WTC11 (cell line): ENCODE data around the gene TENT4B. TPM values are rescaled to one million over a fixed set of nuclear protein-coding genes. Genes with fewer than 3 reads are reported as not detected.

Experiments used
- ATAC-seq: fragments of 200-7000 bp; cut with Tn5 transposase; 2 replicates; pipeline ENCODE4 v1.10.0; 2021; ENCODE audit warnings: mild to moderate bottlenecking, moderate library complexity
- CTCF ChIA-PET: fragments of 300-600 bp; sonication (Branson Sonifier 250); formaldehyde crosslinking; loops from one replicate; lab custom pipeline; 2021; ENCODE audit warnings: antibody characterized with exemption; lab: Charles Lee
- POLR2A ChIA-PET: fragments of 350-600 bp; sonication (Branson Sonifier 250); formaldehyde crosslinking; loops from one replicate; lab custom pipeline; 2021; ENCODE audit warnings: antibody characterized with exemption; lab: Charles Lee
- DNase-seq: peaks from one replicate; pipeline ENCODE4 v3.0.0; 2021; ENCODE audit warnings: low spot score
- H3K27ac Mint-ChIP-seq: 2 replicates; pipeline ENCODE4 v1.8.0; 2021; ENCODE audit warnings: mixed read lengths
- H3K27me3 Mint-ChIP-seq: 2 replicates; pipeline ENCODE4 v1.8.0; 2021; ENCODE audit warnings: low read depth, mild to moderate bottlenecking, moderate library complexity, mixed read lengths
- H3K36me3 Mint-ChIP-seq: 2 replicates; pipeline ENCODE4 v1.8.0; 2021; ENCODE audit warnings: mixed read lengths
- H3K4me1 Mint-ChIP-seq: 2 replicates; pipeline ENCODE4 v1.8.0; 2022; ENCODE audit warnings: mixed read lengths
- H3K4me3 Mint-ChIP-seq: 2 replicates; pipeline ENCODE4 v1.8.0; 2021; ENCODE audit warnings: mild to moderate bottlenecking, moderate library complexity, mixed read lengths
- H3K9me3 Mint-ChIP-seq: 2 replicates; pipeline ENCODE4 v1.8.0; 2021; ENCODE audit warnings: mixed read lengths
- GTF2I ChIP-seq: fragments of 250-450 bp; sonication (Bioruptor Pico); conservative IDR thresholded peaks from 2 replicates; pipeline ENCODE4 v1.4.0; 2021; ENCODE audit warnings: mild to moderate bottlenecking
- MYBL2 ChIP-seq: sonication (generic); formaldehyde crosslinking; IDR thresholded peaks from 2 replicates; pipeline ENCODE4 v1.8.1; 2023; ENCODE audit warnings: mild to moderate bottlenecking, moderate library complexity, missing genetic modification reagents
- NFE2L1 ChIP-seq: sonication (generic); formaldehyde crosslinking; IDR thresholded peaks from 2 replicates; pipeline ENCODE4 v1.8.1; 2023; ENCODE audit warnings: missing genetic modification reagents
- OVOL2 ChIP-seq: fragments of 250-450 bp; sonication (Bioruptor Pico); IDR thresholded peaks from 2 replicates; pipeline ENCODE4 v1.9.0; 2021; ENCODE audit warnings: mild to moderate bottlenecking, borderline replicate concordance
- SP1 ChIP-seq: sonication (generic); formaldehyde crosslinking; conservative IDR thresholded peaks from 2 replicates; pipeline ENCODE4 v1.8.1; 2022; ENCODE audit warnings: missing genetic modification reagents
- ZNF317 ChIP-seq: sonication (generic); formaldehyde crosslinking; IDR thresholded peaks from 2 replicates; pipeline ENCODE4 v1.8.1; 2023; ENCODE audit warnings: low read depth, mild to moderate bottlenecking, moderate library complexity, missing genetic modification reagents, borderline replicate concordance
- total RNA-seq: library from RNA; stranded (reverse); gene quantifications from 3 replicates; pipeline ENCODE4 v1.2.3, GENCODE V29; 2021
- TF ChIP-seq, protein P1 (sequence below): fragments of 250-450 bp; sonication (Bioruptor Pico); IDR thresholded peaks from 2 replicates; pipeline ENCODE4 v2.1.2; 2022; ENCODE audit warnings: mild to moderate bottlenecking, moderate library complexity
- TF ChIP-seq, protein P2 (sequence below): sonication (generic); formaldehyde crosslinking; IDR thresholded peaks from 2 replicates; pipeline ENCODE4 v1.8.0; 2022; ENCODE audit warnings: missing genetic modification reagents
- TF ChIP-seq, protein P3 (sequence below): sonication (generic); formaldehyde crosslinking; IDR thresholded peaks from 2 replicates; pipeline ENCODE4 v1.8.0; 2022; ENCODE audit warnings: mild to moderate bottlenecking, missing genetic modification reagents
- TF ChIP-seq, protein P4 (sequence below): fragments of 250-450 bp; sonication (Bioruptor Pico); IDR thresholded peaks from 2 replicates; pipeline ENCODE4 v1.9.0; 2021; ENCODE audit warnings: moderate library complexity, mild to moderate bottlenecking, inconsistent platforms, borderline replicate concordance
- TF ChIP-seq, protein P5 (sequence below): sonication (generic); formaldehyde crosslinking; IDR thresholded peaks from 2 replicates; pipeline ENCODE4 v1.8.1; 2023; ENCODE audit warnings: mild to moderate bottlenecking, missing genetic modification reagents, moderate library complexity
- TF ChIP-seq, protein P6 (sequence below): sonication (generic); formaldehyde crosslinking; IDR thresholded peaks from 2 replicates; pipeline ENCODE4 v1.8.1; 2023; ENCODE audit warnings: mild to moderate bottlenecking, missing genetic modification reagents
- TF ChIP-seq, protein P7 (sequence below): fragments of 200-600 bp; IDR thresholded peaks from 2 replicates; pipeline ENCODE4 v1.8.0; 2022; ENCODE audit warnings: antibody characterized with exemption
- TF ChIP-seq, protein P8 (sequence below): sonication (generic); formaldehyde crosslinking; IDR thresholded peaks from 2 replicates; pipeline ENCODE4 v1.8.0; 2023; ENCODE audit warnings: mild to moderate bottlenecking, missing genetic modification reagents

The TENT4B gene
- total RNA-seq, 1 experiment from 2014 or later: 14.3 TPM

DNA sequence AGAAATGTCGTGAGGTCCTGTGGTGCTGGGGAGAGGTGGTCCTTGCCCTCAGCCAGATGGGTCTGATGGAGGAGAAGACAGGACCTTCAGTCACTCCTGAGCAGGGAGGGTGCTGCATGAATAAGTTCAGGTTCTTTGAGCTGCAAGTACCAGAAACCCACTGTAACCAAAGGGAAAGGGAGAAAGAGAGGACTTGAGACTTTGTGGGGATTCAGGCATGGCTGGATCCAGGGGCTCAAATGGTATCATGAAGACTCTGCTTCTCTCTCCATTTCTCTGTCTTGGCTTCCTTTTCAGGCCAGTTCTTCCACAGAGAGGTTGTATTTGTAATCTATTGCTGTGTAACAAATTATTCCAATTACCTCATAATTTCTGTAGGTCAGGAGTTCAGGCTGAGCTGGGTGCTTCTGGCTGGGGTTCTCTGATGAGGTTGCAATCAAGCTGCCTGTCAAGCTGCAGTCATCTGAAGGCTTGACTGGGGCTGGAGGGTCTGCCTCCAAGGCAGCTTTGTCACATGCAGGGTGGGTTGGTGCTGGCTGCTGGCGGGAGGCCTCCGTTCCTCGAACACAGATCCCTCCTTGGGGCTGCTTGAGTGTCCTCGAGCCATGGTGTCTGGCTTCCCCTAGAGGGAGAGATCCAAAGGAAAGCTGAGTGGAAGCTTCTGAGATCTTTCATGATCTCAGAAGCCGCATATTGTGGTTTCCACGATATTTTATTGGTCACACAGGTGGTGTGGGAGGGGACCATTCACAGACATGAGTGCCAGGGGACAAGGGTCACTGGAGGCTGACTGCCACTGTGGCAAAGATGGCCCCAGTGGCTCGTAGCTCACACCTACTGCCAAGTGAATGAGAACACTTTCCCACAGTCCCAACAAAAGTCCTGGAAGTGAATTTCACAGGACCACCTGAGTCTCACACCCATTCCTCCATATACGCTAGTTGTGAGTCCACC, 107.4 kb downstream of the TENT4B start:
- Mint-ChIP-seq H3K4me3 (no peak overlapping the region), H3K27ac (no peak overlapping the region; the same call in 1 of the 2 replicates)

DNA sequence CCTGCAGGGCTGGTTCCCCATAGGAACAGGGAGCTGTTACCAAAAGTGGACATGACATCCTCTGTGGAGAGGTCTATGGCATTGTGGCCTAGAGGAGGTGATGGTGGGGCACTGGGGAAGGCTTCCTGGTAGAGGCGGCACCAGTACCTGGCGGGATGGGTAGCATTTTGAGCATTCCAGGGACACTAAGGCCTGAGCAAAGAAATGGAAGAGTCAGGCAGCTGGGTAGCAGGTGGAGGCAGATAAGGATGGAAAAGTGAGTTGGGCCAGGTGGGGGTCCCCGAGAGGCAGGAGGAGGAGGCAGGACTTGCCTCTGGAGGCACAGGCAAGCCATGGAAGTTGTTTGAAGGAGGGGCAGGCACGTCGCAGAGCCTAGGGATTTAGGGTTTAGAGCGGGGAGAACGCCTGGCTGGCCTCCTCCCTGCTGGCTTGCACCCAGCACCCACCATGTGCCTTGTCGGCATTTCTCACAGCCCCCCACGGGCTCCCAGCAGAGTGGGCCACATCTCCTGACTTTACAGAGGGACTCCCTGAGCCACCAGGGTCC, 108.1 kb downstream of the TENT4B start:
- Mint-ChIP-seq H3K27me3 (no peaks in the 10 kb centered on the region), H3K27ac (no peak overlapping the region), H3K9me3 (peaks cover 8% of the 10 kb centered on the region), H3K4me3 (no peak overlapping the region), H3K36me3 (no peaks in the 10 kb centered on the region), H3K4me1 (peaks cover 16% of the 10 kb centered on the region)
- ATAC-seq (no peak), DNase-seq (no peak)
- ChIA-PET CTCF (interaction anchor here (1.2 to 2.0 kb wide), 2 partner anchors 12 to 51 kb away, joined by 4 to 5 read pairs; no protein-coding TSS in a partner anchor), POLR2A (no interaction called here)
- TF ChIP-seq SP1 (CRISPR knock-in tag) (no peak), NFE2L1 (CRISPR knock-in tag) (no peak), ZNF317 (CRISPR knock-in tag) (no peak), GTF2I (CRISPR knock-in tag) (no peak), OVOL2 (CRISPR knock-in tag) (no peak), MYBL2 (CRISPR knock-in tag) (no peak)
- TF ChIP-seq, protein P1, sequence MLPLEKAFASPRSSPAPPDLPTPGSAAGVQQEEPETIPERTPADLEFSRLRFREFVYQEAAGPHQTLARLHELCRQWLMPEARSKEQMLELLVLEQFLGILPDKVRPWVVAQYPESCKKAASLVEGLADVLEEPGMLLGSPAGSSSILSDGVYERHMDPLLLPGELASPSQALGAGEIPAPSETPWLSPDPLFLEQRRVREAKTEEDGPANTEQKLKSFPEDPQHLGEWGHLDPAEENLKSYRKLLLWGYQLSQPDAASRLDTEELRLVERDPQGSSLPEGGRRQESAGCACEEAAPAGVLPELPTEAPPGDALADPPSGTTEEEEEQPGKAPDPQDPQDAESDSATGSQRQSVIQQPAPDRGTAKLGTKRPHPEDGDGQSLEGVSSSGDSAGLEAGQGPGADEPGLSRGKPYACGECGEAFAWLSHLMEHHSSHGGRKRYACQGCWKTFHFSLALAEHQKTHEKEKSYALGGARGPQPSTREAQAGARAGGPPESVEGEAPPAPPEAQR (CRISPR knock-in tag): no peak
- TF ChIP-seq, protein P2, sequence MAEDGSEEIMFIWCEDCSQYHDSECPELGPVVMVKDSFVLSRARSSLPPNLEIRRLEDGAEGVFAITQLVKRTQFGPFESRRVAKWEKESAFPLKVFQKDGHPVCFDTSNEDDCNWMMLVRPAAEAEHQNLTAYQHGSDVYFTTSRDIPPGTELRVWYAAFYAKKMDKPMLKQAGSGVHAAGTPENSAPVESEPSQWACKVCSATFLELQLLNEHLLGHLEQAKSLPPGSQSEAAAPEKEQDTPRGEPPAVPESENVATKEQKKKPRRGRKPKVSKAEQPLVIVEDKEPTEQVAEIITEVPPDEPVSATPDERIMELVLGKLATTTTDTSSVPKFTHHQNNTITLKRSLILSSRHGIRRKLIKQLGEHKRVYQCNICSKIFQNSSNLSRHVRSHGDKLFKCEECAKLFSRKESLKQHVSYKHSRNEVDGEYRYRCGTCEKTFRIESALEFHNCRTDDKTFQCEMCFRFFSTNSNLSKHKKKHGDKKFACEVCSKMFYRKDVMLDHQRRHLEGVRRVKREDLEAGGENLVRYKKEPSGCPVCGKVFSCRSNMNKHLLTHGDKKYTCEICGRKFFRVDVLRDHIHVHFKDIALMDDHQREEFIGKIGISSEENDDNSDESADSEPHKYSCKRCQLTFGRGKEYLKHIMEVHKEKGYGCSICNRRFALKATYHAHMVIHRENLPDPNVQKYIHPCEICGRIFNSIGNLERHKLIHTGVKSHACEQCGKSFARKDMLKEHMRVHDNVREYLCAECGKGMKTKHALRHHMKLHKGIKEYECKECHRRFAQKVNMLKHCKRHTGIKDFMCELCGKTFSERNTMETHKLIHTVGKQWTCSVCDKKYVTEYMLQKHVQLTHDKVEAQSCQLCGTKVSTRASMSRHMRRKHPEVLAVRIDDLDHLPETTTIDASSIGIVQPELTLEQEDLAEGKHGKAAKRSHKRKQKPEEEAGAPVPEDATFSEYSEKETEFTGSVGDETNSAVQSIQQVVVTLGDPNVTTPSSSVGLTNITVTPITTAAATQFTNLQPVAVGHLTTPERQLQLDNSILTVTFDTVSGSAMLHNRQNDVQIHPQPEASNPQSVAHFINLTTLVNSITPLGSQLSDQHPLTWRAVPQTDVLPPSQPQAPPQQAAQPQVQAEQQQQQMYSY: no peak
- TF ChIP-seq, protein P3, sequence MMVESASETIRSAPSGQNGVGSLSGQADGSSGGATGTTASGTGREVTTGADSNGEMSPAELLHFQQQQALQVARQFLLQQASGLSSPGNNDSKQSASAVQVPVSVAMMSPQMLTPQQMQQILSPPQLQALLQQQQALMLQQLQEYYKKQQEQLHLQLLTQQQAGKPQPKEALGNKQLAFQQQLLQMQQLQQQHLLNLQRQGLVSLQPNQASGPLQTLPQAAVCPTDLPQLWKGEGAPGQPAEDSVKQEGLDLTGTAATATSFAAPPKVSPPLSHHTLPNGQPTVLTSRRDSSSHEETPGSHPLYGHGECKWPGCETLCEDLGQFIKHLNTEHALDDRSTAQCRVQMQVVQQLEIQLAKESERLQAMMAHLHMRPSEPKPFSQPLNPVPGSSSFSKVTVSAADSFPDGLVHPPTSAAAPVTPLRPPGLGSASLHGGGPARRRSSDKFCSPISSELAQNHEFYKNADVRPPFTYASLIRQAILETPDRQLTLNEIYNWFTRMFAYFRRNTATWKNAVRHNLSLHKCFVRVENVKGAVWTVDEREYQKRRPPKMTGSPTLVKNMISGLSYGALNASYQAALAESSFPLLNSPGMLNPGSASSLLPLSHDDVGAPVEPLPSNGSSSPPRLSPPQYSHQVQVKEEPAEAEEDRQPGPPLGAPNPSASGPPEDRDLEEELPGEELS: no peak
- TF ChIP-seq, protein P4, sequence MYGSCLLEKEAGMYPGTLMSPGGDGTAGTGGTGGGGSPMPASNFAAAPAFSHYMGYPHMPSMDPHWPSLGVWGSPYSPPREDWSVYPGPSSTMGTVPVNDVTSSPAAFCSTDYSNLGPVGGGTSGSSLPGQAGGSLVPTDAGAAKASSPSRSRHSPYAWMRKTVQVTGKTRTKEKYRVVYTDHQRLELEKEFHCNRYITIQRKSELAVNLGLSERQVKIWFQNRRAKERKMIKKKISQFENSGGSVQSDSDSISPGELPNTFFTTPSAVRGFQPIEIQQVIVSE: no peak
- TF ChIP-seq, protein P5, sequence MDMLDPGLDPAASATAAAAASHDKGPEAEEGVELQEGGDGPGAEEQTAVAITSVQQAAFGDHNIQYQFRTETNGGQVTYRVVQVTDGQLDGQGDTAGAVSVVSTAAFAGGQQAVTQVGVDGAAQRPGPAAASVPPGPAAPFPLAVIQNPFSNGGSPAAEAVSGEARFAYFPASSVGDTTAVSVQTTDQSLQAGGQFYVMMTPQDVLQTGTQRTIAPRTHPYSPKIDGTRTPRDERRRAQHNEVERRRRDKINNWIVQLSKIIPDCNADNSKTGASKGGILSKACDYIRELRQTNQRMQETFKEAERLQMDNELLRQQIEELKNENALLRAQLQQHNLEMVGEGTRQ (CRISPR knock-in tag): no peak
- TF ChIP-seq, protein P6, sequence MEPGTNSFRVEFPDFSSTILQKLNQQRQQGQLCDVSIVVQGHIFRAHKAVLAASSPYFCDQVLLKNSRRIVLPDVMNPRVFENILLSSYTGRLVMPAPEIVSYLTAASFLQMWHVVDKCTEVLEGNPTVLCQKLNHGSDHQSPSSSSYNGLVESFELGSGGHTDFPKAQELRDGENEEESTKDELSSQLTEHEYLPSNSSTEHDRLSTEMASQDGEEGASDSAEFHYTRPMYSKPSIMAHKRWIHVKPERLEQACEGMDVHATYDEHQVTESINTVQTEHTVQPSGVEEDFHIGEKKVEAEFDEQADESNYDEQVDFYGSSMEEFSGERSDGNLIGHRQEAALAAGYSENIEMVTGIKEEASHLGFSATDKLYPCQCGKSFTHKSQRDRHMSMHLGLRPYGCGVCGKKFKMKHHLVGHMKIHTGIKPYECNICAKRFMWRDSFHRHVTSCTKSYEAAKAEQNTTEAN: no peak
- TF ChIP-seq, protein P7, sequence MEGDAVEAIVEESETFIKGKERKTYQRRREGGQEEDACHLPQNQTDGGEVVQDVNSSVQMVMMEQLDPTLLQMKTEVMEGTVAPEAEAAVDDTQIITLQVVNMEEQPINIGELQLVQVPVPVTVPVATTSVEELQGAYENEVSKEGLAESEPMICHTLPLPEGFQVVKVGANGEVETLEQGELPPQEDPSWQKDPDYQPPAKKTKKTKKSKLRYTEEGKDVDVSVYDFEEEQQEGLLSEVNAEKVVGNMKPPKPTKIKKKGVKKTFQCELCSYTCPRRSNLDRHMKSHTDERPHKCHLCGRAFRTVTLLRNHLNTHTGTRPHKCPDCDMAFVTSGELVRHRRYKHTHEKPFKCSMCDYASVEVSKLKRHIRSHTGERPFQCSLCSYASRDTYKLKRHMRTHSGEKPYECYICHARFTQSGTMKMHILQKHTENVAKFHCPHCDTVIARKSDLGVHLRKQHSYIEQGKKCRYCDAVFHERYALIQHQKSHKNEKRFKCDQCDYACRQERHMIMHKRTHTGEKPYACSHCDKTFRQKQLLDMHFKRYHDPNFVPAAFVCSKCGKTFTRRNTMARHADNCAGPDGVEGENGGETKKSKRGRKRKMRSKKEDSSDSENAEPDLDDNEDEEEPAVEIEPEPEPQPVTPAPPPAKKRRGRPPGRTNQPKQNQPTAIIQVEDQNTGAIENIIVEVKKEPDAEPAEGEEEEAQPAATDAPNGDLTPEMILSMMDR: no peak

More for the DNA sequence above, 107.4 kb downstream of the TENT4B start:
- DNase-seq (no peak), ATAC-seq (no peak)
- H3K4me1 Mint-ChIP-seq: peaks cover 16% of the 10 kb centered on the region
- H3K36me3 Mint-ChIP-seq: no peaks in the 10 kb centered on the region
- peaks cover 8% of the 10 kb centered on the region for H3K9me3 Mint-ChIP-seq
- CTCF ChIA-PET: interaction anchor here (1.2 to 2.3 kb wide), 3 partner anchors 11 to 50 kb away, joined by 4 to 8 read pairs (median 5); no protein-coding TSS in a partner anchor
- POLR2A ChIA-PET: no interaction called here
- no peaks in the 10 kb centered on the region for H3K27me3 Mint-ChIP-seq
- TF ChIP-seq, protein P8, sequence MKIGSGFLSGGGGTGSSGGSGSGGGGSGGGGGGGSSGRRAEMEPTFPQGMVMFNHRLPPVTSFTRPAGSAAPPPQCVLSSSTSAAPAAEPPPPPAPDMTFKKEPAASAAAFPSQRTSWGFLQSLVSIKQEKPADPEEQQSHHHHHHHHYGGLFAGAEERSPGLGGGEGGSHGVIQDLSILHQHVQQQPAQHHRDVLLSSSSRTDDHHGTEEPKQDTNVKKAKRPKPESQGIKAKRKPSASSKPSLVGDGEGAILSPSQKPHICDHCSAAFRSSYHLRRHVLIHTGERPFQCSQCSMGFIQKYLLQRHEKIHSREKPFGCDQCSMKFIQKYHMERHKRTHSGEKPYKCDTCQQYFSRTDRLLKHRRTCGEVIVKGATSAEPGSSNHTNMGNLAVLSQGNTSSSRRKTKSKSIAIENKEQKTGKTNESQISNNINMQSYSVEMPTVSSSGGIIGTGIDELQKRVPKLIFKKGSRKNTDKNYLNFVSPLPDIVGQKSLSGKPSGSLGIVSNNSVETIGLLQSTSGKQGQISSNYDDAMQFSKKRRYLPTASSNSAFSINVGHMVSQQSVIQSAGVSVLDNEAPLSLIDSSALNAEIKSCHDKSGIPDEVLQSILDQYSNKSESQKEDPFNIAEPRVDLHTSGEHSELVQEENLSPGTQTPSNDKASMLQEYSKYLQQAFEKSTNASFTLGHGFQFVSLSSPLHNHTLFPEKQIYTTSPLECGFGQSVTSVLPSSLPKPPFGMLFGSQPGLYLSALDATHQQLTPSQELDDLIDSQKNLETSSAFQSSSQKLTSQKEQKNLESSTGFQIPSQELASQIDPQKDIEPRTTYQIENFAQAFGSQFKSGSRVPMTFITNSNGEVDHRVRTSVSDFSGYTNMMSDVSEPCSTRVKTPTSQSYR: no peak
- peak; percentile 59; the same call in 1 of the 2 replicates for TF ChIP-seq GTF2I (CRISPR knock-in tag)
- TF ChIP-seq, all 79 proteins: peak for 1
